ENCODE data around the gene KIAA1671.

The KIAA1671 gene

DNA sequence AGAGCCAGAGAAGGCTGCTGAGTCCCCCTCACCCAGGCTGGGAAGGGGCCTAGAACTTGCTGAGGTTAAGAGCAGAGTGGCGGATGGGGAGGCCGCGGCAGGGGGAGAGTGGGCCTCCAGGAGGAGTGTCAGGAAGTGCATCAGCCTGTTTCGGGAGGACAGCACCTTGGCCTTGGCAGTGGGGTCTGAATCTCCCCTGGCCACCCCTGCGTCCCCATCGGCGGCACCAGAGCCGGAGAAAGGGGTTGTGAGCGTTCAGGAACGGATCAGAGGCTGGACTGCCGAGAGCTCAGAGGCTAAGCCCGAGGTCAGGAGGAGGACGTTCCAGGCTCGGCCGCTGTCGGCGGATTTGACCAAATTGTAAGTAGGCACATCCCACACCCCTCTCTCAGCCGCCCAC lies 76.7 kb downstream of the KIAA1671 start:
- H3K27ac ChIP-seq: no peak overlapping the region
- DNase-seq (ENCODE audit: low read depth, low spot score): no peak

DNA sequence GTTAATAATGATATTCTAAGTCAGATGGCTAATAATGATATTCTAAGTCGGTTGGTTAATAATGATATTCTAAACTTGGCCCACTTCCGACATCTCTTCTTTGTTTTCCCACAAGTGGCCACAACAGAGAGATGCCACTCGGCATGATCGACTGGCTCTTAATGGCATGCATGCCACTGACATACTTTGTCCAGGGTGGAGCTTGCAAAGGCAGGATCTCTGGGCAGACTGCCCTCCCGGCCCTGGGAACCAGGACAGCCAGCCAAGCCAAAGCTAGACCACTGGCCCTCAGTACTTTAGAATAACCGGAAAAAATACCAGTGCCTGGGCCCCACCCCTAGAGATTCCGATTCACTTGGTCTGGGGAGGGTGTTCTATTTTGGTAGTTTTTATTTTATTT lies 78.1 kb downstream of the KIAA1671 start:
- no peak for DNase-seq (ENCODE audit: low read depth, low spot score)
- H3K27ac ChIP-seq: no peak overlapping the region

DNA sequence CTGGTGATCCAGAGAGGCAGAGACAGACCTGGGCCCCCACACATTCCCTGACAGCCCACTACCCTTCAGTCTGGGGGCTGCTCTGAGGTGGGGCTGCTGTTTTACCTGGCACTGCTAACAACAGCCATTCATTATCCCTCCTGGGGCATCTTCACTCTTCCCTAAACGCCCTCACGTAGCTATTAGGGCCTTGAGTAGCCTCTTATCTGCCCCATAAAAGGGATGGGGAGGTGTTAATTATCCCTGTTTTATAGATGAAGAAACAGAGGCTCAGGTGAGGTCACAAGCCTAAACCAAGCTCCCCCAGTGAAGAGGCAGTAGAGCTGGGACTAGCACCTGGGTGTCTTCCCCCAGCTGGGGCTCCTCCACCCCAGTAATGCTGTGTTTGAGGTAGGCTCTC lies 79.5 kb downstream of the KIAA1671 start:
- DNase-seq (ENCODE audit: low read depth, low spot score): no peak
- H3K27ac ChIP-seq: no peak overlapping the region

GRCh38 chr22:25035715-25036114 lies 83.2 kb downstream of the KIAA1671 start:
- DNase-seq (ENCODE audit: low read depth, low spot score): no peak
- no peak overlapping the region for H3K27ac ChIP-seq

DNA sequence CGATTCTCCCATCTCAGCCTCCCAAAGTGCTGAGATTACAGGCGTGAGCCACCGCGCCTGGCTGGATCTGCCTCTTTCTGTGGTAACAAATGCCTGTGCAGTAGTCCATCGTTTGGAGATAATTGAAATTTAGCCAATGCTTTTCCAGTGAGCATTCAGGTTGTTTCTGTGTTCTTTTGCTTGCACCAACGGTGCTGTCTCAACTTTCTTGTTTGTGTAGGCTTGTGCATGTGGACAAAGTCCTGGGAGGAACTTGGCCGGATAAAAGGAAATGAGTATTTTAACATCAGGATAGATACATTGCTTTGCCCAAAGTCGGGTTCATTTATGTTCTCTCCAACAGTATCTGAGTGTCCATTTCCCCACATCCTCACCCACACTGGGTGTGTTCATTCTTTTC lies 85.7 kb downstream of the KIAA1671 start:
- no peak for DNase-seq (ENCODE audit: low read depth, low spot score)
- no peak overlapping the region for H3K27ac ChIP-seq

- no peak overlapping the region for H3K27ac ChIP-seq
- DNase-seq (ENCODE audit: low read depth, low spot score): no peak
Observed at GRCh38 chr22:25038771-25039170, 86.3 kb downstream of the KIAA1671 start.

DNA sequence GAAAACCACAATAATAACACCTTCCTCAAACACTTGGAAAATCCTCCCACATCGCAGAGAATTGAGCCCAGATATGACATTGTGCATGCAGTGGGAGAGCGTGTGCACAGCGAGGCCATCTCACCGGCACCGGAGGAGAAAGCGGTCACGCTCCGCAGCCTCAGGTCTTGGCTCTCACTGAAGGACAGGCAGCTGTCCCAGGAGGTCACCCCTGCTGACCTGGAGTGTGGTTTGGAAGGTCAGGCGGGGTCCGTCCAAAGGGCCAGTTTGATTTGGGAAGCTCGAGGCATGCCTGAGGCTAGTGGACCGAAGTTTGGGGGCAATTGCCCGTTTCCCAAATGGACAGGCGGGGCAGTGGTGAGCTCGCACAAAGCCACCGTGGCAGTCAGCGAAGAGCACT lies 86.7 kb downstream of the KIAA1671 start:
- no peak for DNase-seq (ENCODE audit: low read depth, low spot score)
- no peak overlapping the region for H3K27ac ChIP-seq

DNA sequence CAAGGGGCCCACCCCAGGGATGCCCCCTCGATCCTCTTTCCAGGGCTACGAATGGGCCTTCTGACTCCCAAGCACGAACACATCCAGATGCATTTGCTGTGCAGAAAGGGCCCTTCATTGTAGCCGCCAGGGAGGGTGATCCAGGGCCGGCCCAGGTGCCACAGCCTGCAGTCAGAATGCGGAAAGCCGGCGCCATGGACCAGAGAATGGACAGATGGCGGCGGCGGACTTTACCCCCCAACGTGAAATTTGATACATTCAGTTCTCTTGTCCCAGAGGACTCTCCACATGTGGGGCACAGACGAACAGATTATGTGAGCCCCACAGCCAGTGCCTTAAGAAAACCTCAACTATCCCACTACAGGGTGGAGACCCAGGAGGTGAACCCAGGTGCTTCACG lies 87.2 kb downstream of the KIAA1671 start:
- H3K27ac ChIP-seq: no peak overlapping the region
- no peak for DNase-seq (ENCODE audit: low read depth, low spot score)

GRCh38 chr22:25045159-25045558 lies 92.6 kb downstream of the KIAA1671 start:
- DNase-seq (ENCODE audit: low read depth, low spot score): no peak
- H3K27ac ChIP-seq: no peak overlapping the region

GRCh38 chr22:25048071-25048470 lies 95.6 kb downstream of the KIAA1671 start:
- H3K27ac ChIP-seq: no peak overlapping the region
- DNase-seq (ENCODE audit: low read depth, low spot score): no peak

- DNase-seq (ENCODE audit: low read depth, low spot score): no peak
- H3K27ac ChIP-seq: no peak overlapping the region
Observed at GRCh38 chr22:25048659-25049647, 96.4 kb downstream of the KIAA1671 start.

DNA sequence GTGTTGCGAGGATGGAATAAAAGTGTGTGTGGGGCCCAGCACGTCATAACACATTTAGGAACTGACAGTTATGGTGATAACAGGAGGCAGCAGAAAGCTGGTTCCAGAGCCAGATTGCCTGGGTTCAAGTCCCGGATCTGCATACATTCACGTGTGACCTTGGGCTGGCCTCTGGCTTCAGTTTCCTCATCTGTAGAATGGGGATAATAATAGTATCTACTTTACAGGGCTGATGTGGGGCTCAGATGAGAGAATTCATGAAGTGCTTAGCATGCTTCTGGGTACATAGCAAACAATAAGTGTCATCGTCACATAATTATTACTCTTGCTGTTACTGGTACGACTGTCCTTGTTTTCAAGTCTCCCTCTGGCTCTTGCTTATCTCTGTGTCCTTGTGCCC lies 97.3 kb downstream of the KIAA1671 start:
- no peak overlapping the region for H3K27ac ChIP-seq
- DNase-seq (ENCODE audit: low read depth, low spot score): no peak

DNA sequence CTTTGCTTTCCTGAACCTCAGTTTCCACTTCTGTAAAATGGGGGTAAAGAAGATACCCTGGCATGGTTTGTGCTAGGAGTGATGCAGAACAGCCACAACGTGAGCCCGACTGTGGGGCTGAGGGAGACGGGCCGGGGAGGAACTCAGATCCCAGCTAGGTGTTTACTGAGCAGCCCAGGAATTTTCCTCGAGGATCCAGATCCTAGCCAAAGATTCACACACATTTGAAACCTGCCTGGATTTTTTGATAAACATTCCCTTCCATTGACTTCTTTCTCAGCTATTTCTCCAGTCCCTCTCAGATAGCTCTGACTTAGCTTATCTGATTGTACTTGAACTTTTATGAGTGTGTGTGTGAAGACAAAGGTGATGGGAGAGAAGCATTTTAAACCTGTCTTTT lies 98.0 kb downstream of the KIAA1671 start:
- H3K27ac ChIP-seq: no peak overlapping the region
- DNase-seq (ENCODE audit: low read depth, low spot score): no peak

DNA sequence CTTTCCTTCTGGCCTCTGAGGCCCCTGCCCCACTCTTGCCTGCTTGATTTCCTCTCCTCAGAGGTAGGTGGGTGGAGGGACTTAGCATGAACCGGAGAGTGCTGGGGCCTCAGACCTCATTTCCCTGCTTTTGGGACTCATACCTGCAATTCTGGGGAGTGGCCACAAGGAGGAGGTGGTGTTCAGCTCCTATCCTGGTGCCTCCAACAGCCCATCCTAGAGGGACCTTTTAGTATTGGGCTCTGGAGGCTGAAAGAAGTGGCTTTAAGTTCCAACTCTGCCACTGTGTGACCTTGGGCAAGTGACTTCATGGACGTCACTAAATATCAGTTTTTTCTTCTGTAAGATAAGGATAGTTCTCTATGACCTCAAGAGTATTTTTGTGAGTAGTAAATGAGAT lies 98.6 kb downstream of the KIAA1671 start:
- H3K27ac ChIP-seq: no peak overlapping the region
- no peak for DNase-seq (ENCODE audit: low read depth, low spot score)

GRCh38 chr22:25051983-25052710 lies 99.6 kb downstream of the KIAA1671 start:
- no peak overlapping the region for H3K27ac ChIP-seq
- DNase-seq (ENCODE audit: low read depth, low spot score): no peak

- H3K27ac ChIP-seq: peak overlapping the region; percentile 20
- no peak for DNase-seq (ENCODE audit: low read depth, low spot score)
Observed at GRCh38 chr22:25053153-25053805, 100.8 kb downstream of the KIAA1671 start.

DNA sequence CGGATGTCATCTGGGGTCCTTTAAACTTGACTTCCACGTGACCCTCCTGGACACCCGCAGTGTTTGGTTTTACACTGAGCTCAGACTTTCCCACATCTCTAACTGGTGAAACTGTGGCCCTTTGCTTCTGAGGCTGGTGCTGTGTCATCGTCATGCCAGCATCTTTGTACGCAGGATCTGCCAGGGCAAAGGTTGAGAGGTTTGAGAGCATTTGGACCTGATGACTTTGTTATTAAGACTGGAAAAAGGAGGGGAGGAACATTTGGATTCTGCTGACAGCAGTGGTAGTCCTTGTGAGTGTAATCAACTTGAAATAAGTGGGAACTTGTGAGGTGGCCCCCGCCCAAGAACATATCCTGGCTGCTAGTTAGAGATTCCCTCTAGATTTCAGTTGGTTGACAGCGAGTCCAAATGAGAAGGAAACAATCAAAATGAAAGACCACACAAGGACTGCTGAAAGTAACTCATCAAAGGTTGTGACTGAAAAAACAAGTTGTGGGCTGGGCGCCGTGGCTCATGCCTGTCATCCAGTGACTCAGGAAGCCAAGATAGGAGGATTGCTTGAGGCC lies 102.5 kb downstream of the KIAA1671 start:
- no peak overlapping the region for H3K27ac ChIP-seq

GRCh38 chr22:25057013-25057881 lies 104.7 kb downstream of the KIAA1671 start:
- no peak overlapping the region for H3K27ac ChIP-seq
- DNase-seq (ENCODE audit: low read depth, low spot score): no peak

More for the DNA sequence above, 102.5 kb downstream of the KIAA1671 start:
- DNase-seq (ENCODE audit: low read depth, low spot score): no peak

GRCh38 chr22:25059438-25059837 lies 106.9 kb downstream of the KIAA1671 start:
- DNase-seq (ENCODE audit: low read depth, low spot score): no peak

More at GRCh38 chr22:25059438-25059837, 106.9 kb downstream of the KIAA1671 start:
- no peak overlapping the region for H3K27ac ChIP-seq
